ENCODE data around the gene SPAG17.

Gene SPAG17

DNA sequence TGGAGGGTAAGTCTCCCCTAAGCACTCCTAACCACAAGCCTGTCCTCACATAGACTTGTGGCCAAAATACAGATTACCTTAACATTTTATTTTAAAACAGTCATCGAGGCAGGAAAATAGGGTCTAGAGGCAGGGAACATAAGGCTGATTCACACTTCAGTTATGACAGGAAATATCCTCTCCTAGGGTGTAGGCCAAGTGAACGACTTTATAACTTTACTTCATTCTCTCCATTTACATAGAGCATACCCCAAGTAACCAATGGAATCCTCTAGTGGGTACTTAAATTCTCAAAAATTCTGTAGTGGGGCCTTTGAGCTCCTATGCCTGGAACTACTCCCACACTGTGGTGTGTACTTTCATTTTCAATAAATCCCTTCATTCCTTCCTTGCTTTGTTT lies 142.5 kb downstream of the SPAG17 start:
- Mint-ChIP-seq H3K4me3 (no peak overlapping the region), H3K4me1 (ENCODE audit: low read depth) (no peaks in the 10 kb centered on the region), H3K9me3 (no peaks in the 10 kb centered on the region), H3K36me3 (ENCODE audit: low read depth) (no peaks in the 10 kb centered on the region), H3K27ac (no peak overlapping the region), H3K27me3 (peaks cover 4% of the 10 kb centered on the region)
- DNase-seq, result no peak

DNA sequence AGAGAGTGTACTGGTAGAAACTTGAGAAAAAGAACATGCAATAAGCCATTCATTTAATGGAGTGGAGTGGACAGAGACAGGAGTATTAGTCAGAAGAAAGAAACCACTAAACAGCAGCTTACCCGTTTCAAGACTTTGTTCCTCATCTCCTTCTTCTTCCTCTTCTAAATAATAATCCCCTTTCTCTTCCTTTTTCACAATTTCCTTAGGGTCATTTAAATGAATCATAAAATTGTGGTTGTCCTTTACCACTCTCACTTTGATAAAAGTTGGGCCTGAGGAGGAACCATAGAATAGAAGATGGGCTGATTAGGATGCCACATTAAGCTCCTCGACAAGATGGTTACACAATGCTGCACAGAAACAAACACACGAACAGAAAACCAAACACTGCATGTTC lies 145.9 kb downstream of the SPAG17 start:
- Mint-ChIP-seq H3K27me3 (peaks cover 5% of the 10 kb centered on the region), H3K4me1 (ENCODE audit: low read depth) (no peaks in the 10 kb centered on the region), H3K36me3 (ENCODE audit: low read depth) (no peaks in the 10 kb centered on the region), H3K9me3 (no peaks in the 10 kb centered on the region), H3K27ac (no peak overlapping the region), H3K4me3 (no peak overlapping the region)
- DNase-seq, result no peak

DNA sequence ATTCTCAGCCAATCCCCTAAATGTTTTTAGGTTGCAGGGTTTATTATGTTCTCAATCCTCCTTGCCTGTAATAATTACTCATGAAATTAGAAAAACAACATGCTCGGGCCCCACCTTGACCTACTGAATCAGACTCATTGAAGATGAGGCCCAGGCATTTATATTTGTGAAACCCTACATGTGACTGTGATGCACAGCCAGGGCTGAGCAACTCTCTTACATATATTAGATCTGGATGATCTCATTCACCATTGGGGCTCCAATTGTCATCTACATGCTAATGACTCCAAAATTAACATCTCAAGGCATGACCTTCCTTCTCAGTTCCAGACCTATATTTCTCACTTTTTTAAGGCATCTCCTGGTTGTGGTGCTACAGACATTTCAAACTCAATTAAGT lies 152.1 kb downstream of the SPAG17 start:
- no peak overlapping the region for H3K27ac Mint-ChIP-seq
- H3K9me3 Mint-ChIP-seq, result no peaks in the 10 kb centered on the region
- H3K27me3 Mint-ChIP-seq, result peaks cover 24% of the 10 kb centered on the region
- no peaks in the 10 kb centered on the region for H3K36me3 Mint-ChIP-seq (ENCODE audit: low read depth)
- H3K4me3 Mint-ChIP-seq, result no peak overlapping the region
- H3K4me1 Mint-ChIP-seq (ENCODE audit: low read depth), result no peaks in the 10 kb centered on the region
- DNase-seq, result no peak

DNA sequence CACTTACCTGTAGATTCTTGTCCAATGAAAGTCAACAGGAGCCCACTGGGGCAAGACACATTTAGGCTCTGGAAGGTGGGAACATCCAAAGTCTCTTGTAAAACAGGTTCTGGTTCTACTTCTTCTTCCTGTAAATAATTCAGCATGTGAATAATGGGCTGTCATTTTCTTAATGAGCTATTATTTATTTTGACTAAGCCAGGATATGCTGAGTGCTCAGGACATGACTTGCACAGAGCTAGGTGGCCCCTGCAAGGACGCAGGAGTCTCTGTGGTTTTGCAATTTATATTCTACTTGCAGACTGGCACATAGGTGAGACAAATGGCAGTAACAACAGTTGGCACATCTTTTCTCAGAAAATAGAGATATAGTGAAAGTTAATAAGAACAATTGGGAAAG lies 156.8 kb downstream of the SPAG17 start:
- Mint-ChIP-seq H3K36me3 (ENCODE audit: low read depth) (no peaks in the 10 kb centered on the region), H3K4me1 (ENCODE audit: low read depth) (no peaks in the 10 kb centered on the region), H3K4me3 (no peak overlapping the region), H3K27ac (no peak overlapping the region), H3K9me3 (no peaks in the 10 kb centered on the region), H3K27me3 (peaks cover 36% of the 10 kb centered on the region)
- DNase-seq, result no peak

DNA sequence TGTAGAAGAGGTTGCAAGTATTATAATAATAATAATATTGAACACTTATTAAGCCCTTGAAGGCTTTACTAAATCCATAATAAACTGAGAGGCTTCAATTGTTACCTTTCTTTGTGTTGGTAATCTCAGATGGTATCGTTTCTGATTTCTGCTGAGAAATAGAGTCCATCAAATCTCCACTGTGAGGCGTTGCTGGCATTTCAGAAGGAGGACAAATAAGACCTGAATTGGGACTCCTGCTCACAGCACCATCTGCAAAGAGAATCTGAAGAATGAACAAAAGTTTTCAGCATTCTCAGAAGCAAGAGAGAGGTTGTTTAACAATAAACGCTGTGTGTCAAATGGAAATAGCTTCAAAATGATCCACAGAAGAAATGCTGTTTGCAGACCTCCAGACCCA lies 161.8 kb downstream of the SPAG17 start:
- H3K9me3 Mint-ChIP-seq, result no peaks in the 10 kb centered on the region
- no peaks in the 10 kb centered on the region for H3K36me3 Mint-ChIP-seq (ENCODE audit: low read depth)
- no peak for DNase-seq
- no peaks in the 10 kb centered on the region for H3K4me1 Mint-ChIP-seq (ENCODE audit: low read depth)
- no peak overlapping the region for H3K4me3 Mint-ChIP-seq
- H3K27ac Mint-ChIP-seq, result no peak overlapping the region
- H3K27me3 Mint-ChIP-seq, result peaks cover 23% of the 10 kb centered on the region

DNA sequence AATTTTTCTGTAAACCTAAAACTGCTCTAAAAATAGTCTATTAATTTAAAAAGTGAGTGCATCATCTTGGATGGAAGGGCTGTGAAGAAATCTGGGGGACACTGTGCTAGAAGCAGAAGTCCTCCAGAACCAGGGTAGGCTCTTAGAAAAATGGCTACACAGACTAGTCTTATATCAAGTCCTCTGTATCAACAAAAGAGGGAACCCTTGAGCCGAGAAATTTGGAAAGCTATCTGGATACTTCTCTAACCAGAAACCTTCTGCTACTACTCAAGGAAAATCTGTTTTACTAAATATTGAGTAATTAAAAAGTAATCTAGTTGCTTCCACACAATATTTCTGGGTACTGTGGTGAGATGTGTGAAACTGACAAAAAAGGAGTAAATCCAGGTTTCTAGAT lies 163.4 kb downstream of the SPAG17 start:
- no peaks in the 10 kb centered on the region for H3K36me3 Mint-ChIP-seq (ENCODE audit: low read depth)
- H3K9me3 Mint-ChIP-seq, result no peaks in the 10 kb centered on the region
- no peaks in the 10 kb centered on the region for H3K4me1 Mint-ChIP-seq (ENCODE audit: low read depth)
- DNase-seq, result no peak
- H3K27me3 Mint-ChIP-seq, result peaks cover 15% of the 10 kb centered on the region
- H3K4me3 Mint-ChIP-seq, result no peak overlapping the region
- H3K27ac Mint-ChIP-seq, result no peak overlapping the region

DNA sequence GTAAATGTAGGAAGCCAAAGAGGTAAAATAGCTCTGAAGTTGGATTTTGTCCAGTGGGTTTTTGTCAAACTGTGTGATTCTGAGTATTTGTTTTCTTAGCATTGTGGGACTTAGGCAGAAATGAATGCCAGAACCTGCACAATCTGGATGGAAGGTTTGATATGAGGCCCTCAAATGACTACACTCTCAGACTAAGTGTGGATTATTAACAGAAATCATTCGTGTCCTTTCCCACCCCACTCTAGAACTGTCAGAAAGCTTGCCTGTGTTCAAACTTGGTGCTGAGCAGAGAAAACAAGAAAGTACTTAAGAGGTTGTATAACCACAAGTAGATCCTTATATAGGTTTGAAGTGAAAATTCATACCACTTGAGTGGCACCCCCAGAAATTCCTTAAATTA lies 167.0 kb downstream of the SPAG17 start:
- H3K27ac Mint-ChIP-seq, result no peak overlapping the region
- H3K27me3 Mint-ChIP-seq, result peaks cover 2% of the 10 kb centered on the region

DNA sequence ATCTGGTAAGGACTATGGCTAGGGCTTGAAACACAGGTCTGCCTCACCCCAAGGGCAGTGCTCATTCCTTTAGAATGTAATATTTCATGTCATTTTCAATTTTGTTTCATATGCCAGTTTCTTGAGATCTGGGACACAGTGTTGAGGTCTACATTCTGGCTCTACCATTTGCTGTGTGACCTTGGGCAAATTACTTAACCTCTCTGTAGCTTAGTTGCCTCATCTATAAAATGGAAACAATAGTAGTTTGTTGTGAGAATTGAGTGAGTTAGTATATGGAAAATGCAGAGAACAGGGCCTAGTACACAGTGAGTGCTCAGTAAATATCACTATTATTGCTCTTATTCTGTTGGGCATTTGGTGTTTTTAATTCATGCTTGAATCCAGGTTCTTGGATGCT lies 171.1 kb downstream of the SPAG17 start:
- H3K4me1 Mint-ChIP-seq (ENCODE audit: low read depth), result no peaks in the 10 kb centered on the region
- peaks cover 8% of the 10 kb centered on the region for H3K27me3 Mint-ChIP-seq
- H3K36me3 Mint-ChIP-seq (ENCODE audit: low read depth), result no peaks in the 10 kb centered on the region
- no peak for DNase-seq
- H3K27ac Mint-ChIP-seq, result no peak overlapping the region
- no peaks in the 10 kb centered on the region for H3K9me3 Mint-ChIP-seq
- no peak overlapping the region for H3K4me3 Mint-ChIP-seq

More for the DNA sequence above, 167.0 kb downstream of the SPAG17 start:
- no peaks in the 10 kb centered on the region for H3K36me3 Mint-ChIP-seq (ENCODE audit: low read depth)
- no peaks in the 10 kb centered on the region for H3K9me3 Mint-ChIP-seq
- no peaks in the 10 kb centered on the region for H3K4me1 Mint-ChIP-seq (ENCODE audit: low read depth)
- no peak for DNase-seq
- no peak overlapping the region for H3K4me3 Mint-ChIP-seq

DNA sequence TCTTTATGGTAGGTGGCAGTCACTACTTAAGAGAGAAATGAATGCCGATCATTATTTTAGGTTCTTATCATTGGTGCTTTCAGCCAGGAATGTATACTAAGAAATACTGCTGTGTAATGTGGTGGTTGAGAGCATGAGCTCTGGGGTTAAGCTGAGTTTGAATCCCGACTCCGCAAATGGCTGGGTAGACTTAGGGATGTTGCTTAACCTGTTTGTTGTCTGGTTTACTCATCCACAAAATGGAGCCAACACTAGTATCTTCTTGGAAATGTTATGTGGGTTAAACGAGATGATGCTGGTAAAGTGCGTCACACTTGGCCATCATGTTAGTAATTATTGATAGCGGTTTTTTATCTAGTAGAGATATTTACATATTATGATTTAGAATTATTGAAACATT lies 171.7 kb downstream of the SPAG17 start:
- Mint-ChIP-seq H3K27me3 (peaks cover 8% of the 10 kb centered on the region), H3K27ac (no peak overlapping the region), H3K4me1 (ENCODE audit: low read depth) (no peaks in the 10 kb centered on the region), H3K36me3 (ENCODE audit: low read depth) (no peaks in the 10 kb centered on the region), H3K4me3 (no peak overlapping the region), H3K9me3 (no peaks in the 10 kb centered on the region)
- no peak for DNase-seq

DNA sequence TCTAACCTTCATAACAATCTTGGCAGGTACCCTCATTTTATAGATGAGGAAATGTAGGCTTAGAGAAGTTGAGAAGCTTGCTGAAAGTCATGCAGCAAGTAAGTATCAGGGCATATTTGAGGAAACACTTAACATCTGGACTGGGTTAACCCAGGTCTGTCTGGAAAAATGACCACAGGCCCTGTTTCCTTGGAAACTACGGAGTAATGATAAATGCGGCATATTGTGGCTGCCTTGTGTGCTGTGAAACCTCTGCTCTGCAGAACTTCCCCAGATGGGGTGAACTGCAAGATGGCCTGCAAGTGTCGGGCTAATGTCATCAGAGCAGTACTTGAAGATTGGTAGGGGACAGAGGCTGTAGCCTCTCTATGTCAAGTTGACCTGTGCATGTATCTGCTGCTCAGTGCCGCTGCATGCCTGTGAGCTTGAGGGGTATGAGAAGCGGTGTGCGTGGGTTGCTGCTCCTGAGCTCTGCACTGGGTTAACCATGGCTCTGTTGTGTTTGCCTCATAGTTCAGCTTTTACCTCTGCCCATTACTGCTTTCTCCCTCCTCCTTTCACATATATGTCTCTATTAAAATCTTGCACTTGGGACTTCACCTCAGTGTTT lies 172.4 kb downstream of the SPAG17 start:
- no peak overlapping the region for H3K4me3 Mint-ChIP-seq
- no peaks in the 10 kb centered on the region for H3K36me3 Mint-ChIP-seq (ENCODE audit: low read depth)
- no peaks in the 10 kb centered on the region for H3K4me1 Mint-ChIP-seq (ENCODE audit: low read depth)
- H3K9me3 Mint-ChIP-seq, result no peaks in the 10 kb centered on the region
- no peak overlapping the region for H3K27ac Mint-ChIP-seq
- no peak for DNase-seq
- H3K27me3 Mint-ChIP-seq, result peaks cover 13% of the 10 kb centered on the region

DNA sequence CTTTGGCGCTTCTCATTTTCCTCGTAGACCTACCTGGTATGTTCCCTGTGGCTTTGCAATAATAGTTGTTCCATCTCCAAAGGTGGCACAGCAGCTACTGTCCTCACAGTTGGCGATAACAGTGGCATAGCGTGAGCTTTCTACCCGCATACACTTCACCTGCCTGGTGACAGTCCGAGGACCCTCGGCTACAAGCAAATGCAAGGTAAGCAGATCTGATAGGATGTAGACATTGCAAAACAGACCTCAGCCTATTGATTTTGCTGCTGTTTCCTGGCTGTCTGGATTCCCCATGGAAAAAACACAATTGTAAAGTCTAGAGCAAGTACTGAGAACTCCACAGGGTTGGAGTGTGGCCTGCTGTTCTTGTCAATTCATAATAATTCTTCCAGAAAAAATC lies 177.0 kb downstream of the SPAG17 start:
- no peak overlapping the region for H3K4me3 Mint-ChIP-seq
- H3K36me3 Mint-ChIP-seq (ENCODE audit: low read depth), result no peaks in the 10 kb centered on the region
- no peaks in the 10 kb centered on the region for H3K4me1 Mint-ChIP-seq (ENCODE audit: low read depth)
- peaks cover 34% of the 10 kb centered on the region for H3K27me3 Mint-ChIP-seq
- DNase-seq, result no peak
- H3K27ac Mint-ChIP-seq, result no peak overlapping the region
- H3K9me3 Mint-ChIP-seq, result no peaks in the 10 kb centered on the region

DNA sequence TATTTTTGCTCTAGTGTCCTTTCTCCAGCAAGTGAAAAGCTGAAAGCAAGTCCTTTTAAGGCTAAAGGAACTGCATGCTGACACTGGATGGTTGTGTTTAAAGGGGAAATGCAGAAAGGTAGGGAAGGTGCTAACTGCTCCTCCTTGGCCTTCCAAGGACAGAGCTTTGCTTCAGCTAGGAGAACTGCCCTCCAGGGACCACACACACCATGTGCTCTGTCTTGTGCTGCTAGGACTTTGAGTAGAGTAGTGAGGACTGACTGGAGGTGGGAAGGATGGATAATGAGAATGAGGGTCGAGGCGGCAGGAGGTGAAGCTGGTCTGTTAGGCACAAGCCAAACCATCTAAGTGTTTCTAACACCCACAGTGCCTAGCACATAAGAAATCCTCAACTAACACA lies 177.6 kb downstream of the SPAG17 start:
- no peak for DNase-seq
- Mint-ChIP-seq H3K27ac (no peak overlapping the region), H3K27me3 (peaks cover 34% of the 10 kb centered on the region), H3K4me3 (no peak overlapping the region), H3K4me1 (ENCODE audit: low read depth) (no peaks in the 10 kb centered on the region), H3K9me3 (no peaks in the 10 kb centered on the region), H3K36me3 (ENCODE audit: low read depth) (no peaks in the 10 kb centered on the region)

DNA sequence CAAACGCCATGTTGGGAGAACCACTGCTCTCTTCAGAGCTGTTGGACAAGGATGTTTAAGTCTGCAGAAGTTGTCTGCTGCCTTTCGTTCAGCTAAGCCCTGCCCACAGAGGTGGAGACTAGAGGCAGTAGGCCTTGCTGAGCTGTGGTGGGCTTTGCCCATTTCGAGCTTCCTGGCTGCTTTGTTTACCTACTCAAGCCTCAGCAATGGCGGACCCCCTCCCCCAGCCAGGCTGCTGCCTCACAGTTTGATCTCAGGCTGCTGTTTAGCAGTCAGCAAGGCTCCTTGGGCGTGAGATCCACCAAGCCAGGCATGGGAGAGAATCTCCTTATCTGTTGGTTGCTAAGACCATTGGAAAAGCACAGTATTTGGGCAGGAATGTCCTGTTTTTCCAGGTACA lies 180.7 kb downstream of the SPAG17 start:
- DNase-seq, result no peak
- Mint-ChIP-seq H3K9me3 (peaks cover 5% of the 10 kb centered on the region), H3K27ac (no peak overlapping the region), H3K4me3 (no peak overlapping the region), H3K36me3 (ENCODE audit: low read depth) (no peaks in the 10 kb centered on the region), H3K27me3 (peaks cover 35% of the 10 kb centered on the region), H3K4me1 (ENCODE audit: low read depth) (no peaks in the 10 kb centered on the region)

DNA sequence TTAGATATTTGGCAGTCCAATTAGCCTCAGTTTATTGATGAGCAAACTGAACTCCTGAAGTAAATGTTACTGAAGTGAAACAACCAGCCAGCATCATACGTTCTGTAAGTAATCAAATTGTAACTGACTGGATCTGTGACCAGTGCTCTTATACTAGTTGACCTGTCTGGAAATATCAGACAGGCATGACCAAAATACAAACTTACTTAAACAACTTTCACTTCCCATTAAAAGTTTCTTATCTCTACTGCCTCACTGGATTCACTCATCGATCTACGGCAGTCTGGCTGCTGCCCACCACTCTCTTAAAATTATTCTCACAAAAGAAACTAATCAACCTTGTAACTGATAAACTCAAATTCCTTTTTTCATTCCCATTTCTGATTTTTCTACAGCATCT lies 199.1 kb downstream of the SPAG17 start:
- Mint-ChIP-seq H3K36me3 (ENCODE audit: low read depth) (no peaks in the 10 kb centered on the region), H3K27me3 (peaks cover 45% of the 10 kb centered on the region), H3K9me3 (no peaks in the 10 kb centered on the region), H3K4me3 (no peak overlapping the region), H3K4me1 (ENCODE audit: low read depth) (no peaks in the 10 kb centered on the region), H3K27ac (no peak overlapping the region)
- no peak for DNase-seq

DNA sequence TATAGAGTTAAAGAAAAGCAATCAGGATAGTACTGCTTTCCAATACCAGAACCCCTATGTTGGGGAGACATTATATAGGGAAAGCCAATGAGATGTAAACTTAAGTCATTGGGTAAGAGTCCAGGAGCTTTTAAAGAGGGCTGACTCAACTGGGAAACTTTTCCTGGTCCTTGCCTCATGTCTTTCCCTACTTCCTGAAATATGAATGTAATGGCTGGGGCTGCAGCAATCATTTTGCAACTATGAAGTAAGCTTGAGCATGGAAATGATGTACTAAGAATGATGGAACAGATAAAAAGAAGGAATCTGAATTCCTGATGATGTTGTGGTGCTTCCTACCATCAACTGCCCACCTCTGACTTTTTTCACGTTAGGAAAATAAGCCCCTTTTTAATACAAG lies 199.8 kb downstream of the SPAG17 start:
- DNase-seq, result no peak
- H3K27me3 Mint-ChIP-seq, result peaks cover 45% of the 10 kb centered on the region
- H3K4me3 Mint-ChIP-seq, result no peak overlapping the region
- H3K36me3 Mint-ChIP-seq (ENCODE audit: low read depth), result no peaks in the 10 kb centered on the region
- no peak overlapping the region for H3K27ac Mint-ChIP-seq
- H3K9me3 Mint-ChIP-seq, result no peaks in the 10 kb centered on the region
- H3K4me1 Mint-ChIP-seq (ENCODE audit: low read depth), result no peaks in the 10 kb centered on the region
